ENCODE results near the gene GALNTL6. TPM values are rescaled to one million over a fixed set of nuclear protein-coding genes. Genes with fewer than 3 reads are reported as not detected.

Gene GALNTL6
- total and polyA plus RNA-seq, 2 experiments from 2014 or later: 0.38 to 0.40 TPM

DNA sequence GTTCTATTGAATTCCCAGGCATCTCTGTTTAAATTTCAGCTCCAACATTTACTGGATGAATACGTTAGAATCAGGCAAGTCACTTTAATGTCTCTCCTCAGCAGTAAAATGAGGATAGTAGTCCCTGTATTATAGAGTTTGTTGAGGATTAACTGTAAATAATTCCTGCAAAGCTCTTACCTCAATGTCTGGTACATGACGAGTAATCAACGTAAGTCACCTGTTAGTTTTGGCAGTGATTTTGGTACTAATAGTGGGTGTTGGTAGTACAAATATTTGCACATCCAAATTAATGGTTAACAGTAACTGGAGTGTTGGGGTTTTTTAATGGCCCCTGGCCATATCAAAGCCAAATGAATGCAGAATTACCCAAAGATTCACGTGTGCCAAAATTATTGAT is 1165.6 kb downstream of the GALNTL6 start (continued):
- TF ChIP-seq, protein P1, sequence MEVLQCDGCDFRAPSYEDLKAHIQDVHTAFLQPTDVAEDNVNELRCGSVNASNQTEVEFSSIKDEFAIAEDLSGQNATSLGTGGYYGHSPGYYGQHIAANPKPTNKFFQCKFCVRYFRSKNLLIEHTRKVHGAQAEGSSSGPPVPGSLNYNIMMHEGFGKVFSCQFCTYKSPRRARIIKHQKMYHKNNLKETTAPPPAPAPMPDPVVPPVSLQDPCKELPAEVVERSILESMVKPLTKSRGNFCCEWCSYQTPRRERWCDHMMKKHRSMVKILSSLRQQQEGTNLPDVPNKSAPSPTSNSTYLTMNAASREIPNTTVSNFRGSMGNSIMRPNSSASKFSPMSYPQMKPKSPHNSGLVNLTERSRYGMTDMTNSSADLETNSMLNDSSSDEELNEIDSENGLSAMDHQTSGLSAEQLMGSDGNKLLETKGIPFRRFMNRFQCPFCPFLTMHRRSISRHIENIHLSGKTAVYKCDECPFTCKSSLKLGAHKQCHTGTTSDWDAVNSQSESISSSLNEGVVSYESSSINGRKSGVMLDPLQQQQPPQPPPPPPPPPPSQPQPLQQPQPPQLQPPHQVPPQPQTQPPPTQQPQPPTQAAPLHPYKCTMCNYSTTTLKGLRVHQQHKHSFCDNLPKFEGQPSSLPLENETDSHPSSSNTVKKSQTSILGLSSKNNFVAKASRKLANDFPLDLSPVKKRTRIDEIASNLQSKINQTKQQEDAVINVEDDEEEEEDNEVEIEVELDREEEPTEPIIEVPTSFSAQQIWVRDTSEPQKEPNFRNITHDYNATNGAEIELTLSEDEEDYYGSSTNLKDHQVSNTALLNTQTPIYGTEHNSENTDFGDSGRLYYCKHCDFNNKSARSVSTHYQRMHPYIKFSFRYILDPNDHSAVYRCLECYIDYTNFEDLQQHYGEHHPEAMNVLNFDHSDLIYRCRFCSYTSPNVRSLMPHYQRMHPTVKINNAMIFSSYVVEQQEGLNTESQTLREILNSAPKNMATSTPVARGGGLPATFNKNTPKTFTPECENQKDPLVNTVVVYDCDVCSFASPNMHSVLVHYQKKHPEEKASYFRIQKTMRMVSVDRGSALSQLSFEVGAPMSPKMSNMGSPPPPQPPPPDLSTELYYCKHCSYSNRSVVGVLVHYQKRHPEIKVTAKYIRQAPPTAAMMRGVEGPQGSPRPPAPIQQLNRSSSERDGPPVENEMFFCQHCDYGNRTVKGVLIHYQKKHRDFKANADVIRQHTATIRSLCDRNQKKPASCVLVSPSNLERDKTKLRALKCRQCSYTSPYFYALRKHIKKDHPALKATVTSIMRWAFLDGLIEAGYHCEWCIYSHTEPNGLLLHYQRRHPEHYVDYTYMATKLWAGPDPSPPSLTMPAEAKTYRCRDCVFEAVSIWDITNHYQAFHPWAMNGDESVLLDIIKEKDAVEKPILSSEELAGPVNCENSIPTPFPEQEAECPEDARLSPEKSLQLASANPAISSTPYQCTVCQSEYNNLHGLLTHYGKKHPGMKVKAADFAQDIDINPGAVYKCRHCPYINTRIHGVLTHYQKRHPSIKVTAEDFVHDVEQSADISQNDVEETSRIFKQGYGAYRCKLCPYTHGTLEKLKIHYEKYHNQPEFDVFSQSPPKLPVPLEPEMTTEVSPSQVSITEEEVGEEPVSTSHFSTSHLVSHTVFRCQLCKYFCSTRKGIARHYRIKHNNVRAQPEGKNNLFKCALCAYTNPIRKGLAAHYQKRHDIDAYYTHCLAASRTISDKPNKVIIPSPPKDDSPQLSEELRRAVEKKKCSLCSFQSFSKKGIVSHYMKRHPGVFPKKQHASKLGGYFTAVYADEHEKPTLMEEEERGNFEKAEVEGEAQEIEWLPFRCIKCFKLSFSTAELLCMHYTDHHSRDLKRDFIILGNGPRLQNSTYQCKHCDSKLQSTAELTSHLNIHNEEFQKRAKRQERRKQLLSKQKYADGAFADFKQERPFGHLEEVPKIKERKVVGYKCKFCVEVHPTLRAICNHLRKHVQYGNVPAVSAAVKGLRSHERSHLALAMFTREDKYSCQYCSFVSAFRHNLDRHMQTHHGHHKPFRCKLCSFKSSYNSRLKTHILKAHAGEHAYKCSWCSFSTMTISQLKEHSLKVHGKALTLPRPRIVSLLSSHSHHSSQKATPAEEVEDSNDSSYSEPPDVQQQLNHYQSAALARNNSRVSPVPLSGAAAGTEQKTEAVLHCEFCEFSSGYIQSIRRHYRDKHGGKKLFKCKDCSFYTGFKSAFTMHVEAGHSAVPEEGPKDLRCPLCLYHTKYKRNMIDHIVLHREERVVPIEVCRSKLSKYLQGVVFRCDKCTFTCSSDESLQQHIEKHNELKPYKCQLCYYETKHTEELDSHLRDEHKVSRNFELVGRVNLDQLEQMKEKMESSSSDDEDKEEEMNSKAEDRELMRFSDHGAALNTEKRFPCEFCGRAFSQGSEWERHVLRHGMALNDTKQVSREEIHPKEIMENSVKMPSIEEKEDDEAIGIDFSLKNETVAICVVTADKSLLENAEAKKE (CRISPR knock-in tag; IDR thresholded peaks at IDR 0.05): no peak
- TF ChIP-seq STAT1 (IDR thresholded peaks at IDR 0.05; ENCODE audit: unreplicated experiment): no peak
- TF ChIP-seq CREB1 (CRISPR knock-in tag; IDR thresholded peaks at IDR 0.05; ENCODE audit: low read depth): no peak
- no peak for TF ChIP-seq ZNF114 (CRISPR knock-in tag; IDR thresholded peaks at IDR 0.05)

DNA sequence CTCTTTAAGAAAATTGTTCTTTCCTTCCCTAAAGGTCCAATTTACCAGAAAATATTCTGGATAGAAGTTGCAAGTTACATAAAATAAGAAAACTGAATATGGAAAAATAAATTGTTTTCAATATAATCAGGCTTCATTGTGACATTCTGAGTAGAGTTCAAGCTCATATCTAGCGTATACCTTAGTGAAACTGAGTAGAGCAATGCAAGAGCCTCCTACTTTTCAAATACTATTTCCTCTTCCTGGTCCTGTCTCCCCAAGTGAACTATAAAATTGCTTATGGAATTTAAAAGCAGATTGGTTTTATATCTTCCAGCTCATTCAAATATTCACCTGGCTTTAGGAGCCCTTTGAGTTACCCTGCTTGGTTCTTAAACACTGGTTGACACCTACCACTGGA is 1166.1 kb downstream of the GALNTL6 start:
- ATAC-seq (no peak), DNase-seq (ENCODE audit: low spot score) (no peak)
- Histone ChIP-seq H2AFZ (no peak overlapping the region), H3K4me2 (no peak overlapping the region), H3K4me1 (ENCODE audit: insufficient read depth) (peaks cover 7% of the 10 kb centered on the region; the same call in 1 of the 2 replicates), H4K20me1 (replicated peaks; ENCODE audit: insufficient read depth) (no peaks in the 10 kb centered on the region), H3K36me3 (ENCODE audit: insufficient read depth) (no peaks in the 10 kb centered on the region), H3K27me3 (ENCODE audit: insufficient read depth) (no peaks in the 10 kb centered on the region), H3F3A (replicated peaks; ENCODE audit: low read depth) (no peaks in the 10 kb centered on the region), H3K4me3 (no peak overlapping the region), H3K9me2 (ENCODE audit: insufficient read depth) (0 out of 2 replicates have a peak, but pooled peaks cover 3% of the 10 kb centered on the region), H3K27ac (ENCODE audit: low read depth) (no peak overlapping the region), H3K79me2 (replicated peaks; ENCODE audit: insufficient read depth) (no peaks in the 10 kb centered on the region)
- Mint-ChIP-seq H3K27ac (no peak overlapping the region), H3K36me3 (ENCODE audit: low read depth) (peaks cover 9% of the 10 kb centered on the region), H3K9me3 (peaks cover 11% of the 10 kb centered on the region; the same call in 2 of the 3 replicates), H3K4me3 (no peak overlapping the region), H3K4me1 (peaks cover 10% of the 10 kb centered on the region), H3K27me3 (ENCODE audit: insufficient read depth, low read depth, poor library complexity) (peaks cover 2% of the 10 kb centered on the region)
- TF ChIP-seq NANOG (IDR thresholded peaks at IDR 0.05; ENCODE audit: borderline replicate concordance): no peak
- no peak for TF ChIP-seq ZNF114 (CRISPR knock-in tag; IDR thresholded peaks at IDR 0.05)
- no peak for TF ChIP-seq POLR2AphosphoS5 (IDR thresholded peaks at IDR 0.05; ENCODE audit: low read depth)
- TF ChIP-seq CREB1 (CRISPR knock-in tag; IDR thresholded peaks at IDR 0.05; ENCODE audit: low read depth): no peak
- TF ChIP-seq ZNF331 (CRISPR knock-in tag; IDR thresholded peaks at IDR 0.05; ENCODE audit: low read depth): no peak
- TF ChIP-seq, protein P2, sequence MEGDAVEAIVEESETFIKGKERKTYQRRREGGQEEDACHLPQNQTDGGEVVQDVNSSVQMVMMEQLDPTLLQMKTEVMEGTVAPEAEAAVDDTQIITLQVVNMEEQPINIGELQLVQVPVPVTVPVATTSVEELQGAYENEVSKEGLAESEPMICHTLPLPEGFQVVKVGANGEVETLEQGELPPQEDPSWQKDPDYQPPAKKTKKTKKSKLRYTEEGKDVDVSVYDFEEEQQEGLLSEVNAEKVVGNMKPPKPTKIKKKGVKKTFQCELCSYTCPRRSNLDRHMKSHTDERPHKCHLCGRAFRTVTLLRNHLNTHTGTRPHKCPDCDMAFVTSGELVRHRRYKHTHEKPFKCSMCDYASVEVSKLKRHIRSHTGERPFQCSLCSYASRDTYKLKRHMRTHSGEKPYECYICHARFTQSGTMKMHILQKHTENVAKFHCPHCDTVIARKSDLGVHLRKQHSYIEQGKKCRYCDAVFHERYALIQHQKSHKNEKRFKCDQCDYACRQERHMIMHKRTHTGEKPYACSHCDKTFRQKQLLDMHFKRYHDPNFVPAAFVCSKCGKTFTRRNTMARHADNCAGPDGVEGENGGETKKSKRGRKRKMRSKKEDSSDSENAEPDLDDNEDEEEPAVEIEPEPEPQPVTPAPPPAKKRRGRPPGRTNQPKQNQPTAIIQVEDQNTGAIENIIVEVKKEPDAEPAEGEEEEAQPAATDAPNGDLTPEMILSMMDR (conservative IDR thresholded peaks at IDR 0.05; ENCODE audit: low read depth in 2 of 2): no peak
- TF ChIP-seq EZH2phosphoT487 (IDR thresholded peaks at IDR 0.05; ENCODE audit: unreplicated experiment): no peak
